Nephron progenitor cell (in vitro differentiated cells): ENCODE measurements around the gene CLASP1.

Source experiments
- DNase-seq: peaks from one replicate; pipeline ENCODE4 v3.0.0; 2021
- H3K27ac Mint-ChIP-seq: 2 replicates; pipeline ENCODE4 v1.8.0; 2021; ENCODE audit warnings: mild to moderate bottlenecking, moderate library complexity, mixed read lengths
- H3K27me3 Mint-ChIP-seq: 2 replicates; pipeline ENCODE4 v1.8.0; 2021; ENCODE audit warnings: mild to moderate bottlenecking, low read depth, mixed read lengths; ENCODE audit not compliant: poor library complexity
- H3K36me3 Mint-ChIP-seq: 2 replicates; pipeline ENCODE4 v1.8.0; 2021; ENCODE audit warnings: low read depth, mixed read lengths
- H3K4me1 Mint-ChIP-seq: 2 replicates; pipeline ENCODE4 v1.8.0; 2021; ENCODE audit warnings: mixed read lengths
- H3K4me3 Mint-ChIP-seq: 2 replicates; pipeline ENCODE4 v1.8.0; 2021; ENCODE audit warnings: mild to moderate bottlenecking, moderate library complexity, mixed read lengths
- H3K9me3 Mint-ChIP-seq: 2 replicates; pipeline ENCODE4 v1.8.0; 2021; ENCODE audit warnings: mild to moderate bottlenecking, moderate library complexity, mixed read lengths
- TF ChIP-seq, protein P1 (sequence below): fragments of 200-600 bp; sonication (generic); IDR thresholded peaks from 2 replicates; pipeline ENCODE4 v1.5.0; 2021; ENCODE audit warnings: antibody characterized with exemption

Gene CLASP1

GRCh38 chr2:121351521-121352318 is 297.5 kb downstream of the CLASP1 start:
- H3K9me3 Mint-ChIP-seq = no peaks in the 10 kb centered on the region
- no peaks in the 10 kb centered on the region for H3K27me3 Mint-ChIP-seq
- TF ChIP-seq, protein P1, sequence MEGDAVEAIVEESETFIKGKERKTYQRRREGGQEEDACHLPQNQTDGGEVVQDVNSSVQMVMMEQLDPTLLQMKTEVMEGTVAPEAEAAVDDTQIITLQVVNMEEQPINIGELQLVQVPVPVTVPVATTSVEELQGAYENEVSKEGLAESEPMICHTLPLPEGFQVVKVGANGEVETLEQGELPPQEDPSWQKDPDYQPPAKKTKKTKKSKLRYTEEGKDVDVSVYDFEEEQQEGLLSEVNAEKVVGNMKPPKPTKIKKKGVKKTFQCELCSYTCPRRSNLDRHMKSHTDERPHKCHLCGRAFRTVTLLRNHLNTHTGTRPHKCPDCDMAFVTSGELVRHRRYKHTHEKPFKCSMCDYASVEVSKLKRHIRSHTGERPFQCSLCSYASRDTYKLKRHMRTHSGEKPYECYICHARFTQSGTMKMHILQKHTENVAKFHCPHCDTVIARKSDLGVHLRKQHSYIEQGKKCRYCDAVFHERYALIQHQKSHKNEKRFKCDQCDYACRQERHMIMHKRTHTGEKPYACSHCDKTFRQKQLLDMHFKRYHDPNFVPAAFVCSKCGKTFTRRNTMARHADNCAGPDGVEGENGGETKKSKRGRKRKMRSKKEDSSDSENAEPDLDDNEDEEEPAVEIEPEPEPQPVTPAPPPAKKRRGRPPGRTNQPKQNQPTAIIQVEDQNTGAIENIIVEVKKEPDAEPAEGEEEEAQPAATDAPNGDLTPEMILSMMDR = no peak
- no peak overlapping the region for H3K4me3 Mint-ChIP-seq
- no peak overlapping the region for H3K27ac Mint-ChIP-seq
- H3K36me3 Mint-ChIP-seq = peaks cover 67% of the 10 kb centered on the region
- H3K4me1 Mint-ChIP-seq = peaks cover 5% of the 10 kb centered on the region
- no peak for DNase-seq

DNA sequence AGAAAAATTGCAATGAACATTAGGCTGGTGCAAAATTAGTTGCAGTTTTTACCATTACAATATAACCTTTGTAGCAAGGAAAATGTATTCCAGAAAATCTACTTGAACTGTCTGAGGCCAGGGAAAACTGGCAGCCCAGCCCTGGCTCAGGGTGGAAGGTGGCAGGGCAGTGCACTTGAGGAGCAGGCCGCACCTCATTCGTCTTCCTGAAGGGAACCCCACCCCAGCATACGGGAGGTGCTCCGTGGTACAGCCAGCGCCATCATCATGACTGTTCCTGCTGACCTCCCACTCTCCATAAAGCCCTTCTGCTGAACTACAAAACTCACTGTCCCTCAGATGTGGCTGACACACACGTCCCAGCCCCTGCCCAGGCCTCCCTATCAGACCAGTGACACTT is 298.4 kb downstream of the CLASP1 start:
- no peak for DNase-seq
- H3K4me1 Mint-ChIP-seq = peaks cover 2% of the 10 kb centered on the region
- H3K27ac Mint-ChIP-seq = peak overlapping the region; percentile 90
- TF ChIP-seq, protein P1 = no peak
- no peaks in the 10 kb centered on the region for H3K9me3 Mint-ChIP-seq
- H3K27me3 Mint-ChIP-seq = no peaks in the 10 kb centered on the region
- peaks cover 72% of the 10 kb centered on the region for H3K36me3 Mint-ChIP-seq
- H3K4me3 Mint-ChIP-seq = no peak overlapping the region

- no peak for DNase-seq
- Mint-ChIP-seq H3K4me1 (no peaks in the 10 kb centered on the region), H3K4me3 (no peak overlapping the region), H3K9me3 (no peaks in the 10 kb centered on the region), H3K27me3 (no peaks in the 10 kb centered on the region), H3K27ac (no peak overlapping the region), H3K36me3 (peaks cover 72% of the 10 kb centered on the region)
- TF ChIP-seq, protein P1 = no peak
Measured at GRCh38 chr2:121350402-121350775, 298.9 kb downstream of the CLASP1 start.

GRCh38 chr2:121349721-121350401 is 299.4 kb downstream of the CLASP1 start:
- Mint-ChIP-seq H3K4me3 (no peak overlapping the region), H3K27ac (no peak overlapping the region), H3K9me3 (no peaks in the 10 kb centered on the region), H3K4me1 (no peaks in the 10 kb centered on the region), H3K36me3 (peaks cover 75% of the 10 kb centered on the region), H3K27me3 (no peaks in the 10 kb centered on the region)
- TF ChIP-seq, protein P1 = no peak
- DNase-seq = no peak

DNA sequence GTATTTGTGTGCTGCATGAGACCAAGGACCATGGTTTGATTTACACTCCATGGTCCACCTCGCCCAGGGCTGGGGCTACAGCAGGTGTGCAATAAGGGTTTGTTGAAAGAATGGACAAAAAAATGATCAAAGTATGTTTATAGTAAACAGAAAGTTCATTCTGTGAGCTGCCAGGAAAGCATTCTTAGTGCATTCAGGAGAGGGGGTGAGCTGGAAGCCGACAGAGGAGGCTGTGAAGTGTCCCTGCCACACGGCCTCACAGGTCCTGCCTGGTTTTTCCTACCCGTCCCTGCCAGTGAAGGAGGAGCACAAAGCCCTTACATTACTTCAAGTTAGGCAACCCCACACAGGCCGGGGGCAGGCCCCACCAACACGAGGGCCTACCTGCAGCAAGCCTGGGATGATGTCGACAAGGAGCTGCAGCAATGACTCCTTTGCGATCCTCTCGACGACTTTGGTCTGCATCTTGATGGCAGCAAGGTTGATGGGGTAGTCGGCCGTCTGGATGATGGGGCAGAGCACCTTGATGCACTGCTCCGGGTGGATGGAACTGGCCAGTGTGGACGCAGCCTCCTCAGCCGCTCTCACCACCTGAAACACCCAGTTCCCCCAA is 301.0 kb downstream of the CLASP1 start:
- DNase-seq = no peak
- H3K4me3 Mint-ChIP-seq = no peak overlapping the region
- TF ChIP-seq, protein P1 = no peak
- H3K27me3 Mint-ChIP-seq = no peaks in the 10 kb centered on the region
- no peaks in the 10 kb centered on the region for H3K4me1 Mint-ChIP-seq
- H3K36me3 Mint-ChIP-seq = peaks cover 75% of the 10 kb centered on the region
- no peaks in the 10 kb centered on the region for H3K9me3 Mint-ChIP-seq
- H3K27ac Mint-ChIP-seq = peak overlapping the region; percentile 66
